ENCODE results near the gene DACT2.

DNA sequence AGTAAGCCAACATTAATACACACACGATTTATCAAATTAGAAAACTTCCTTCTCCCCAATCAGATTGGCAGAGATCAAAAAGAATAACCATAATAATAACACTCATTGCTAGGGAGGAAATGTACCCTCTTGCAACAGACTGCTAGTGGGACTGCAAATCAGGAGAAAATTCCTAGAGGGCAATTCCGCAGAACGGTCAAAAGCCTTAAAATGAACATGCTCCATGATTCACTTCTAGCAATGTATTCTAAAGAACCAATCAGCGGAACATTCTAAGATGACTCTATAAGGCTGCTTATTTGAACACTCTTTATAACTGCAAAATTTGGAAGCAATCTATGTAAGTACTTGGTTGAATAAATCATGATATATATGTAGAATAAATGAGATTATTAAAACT, 8.5 kb upstream of the DACT2 start:
- TF ChIP-seq CTCF (IDR thresholded peaks at IDR 0.05) = no peak
- TF ChIP-seq POLR2A (IDR thresholded peaks at IDR 0.05) = no peak

Data from body of pancreas (tissue), 4 donors.